ENCODE results near the gene HOXA1.

DNA sequence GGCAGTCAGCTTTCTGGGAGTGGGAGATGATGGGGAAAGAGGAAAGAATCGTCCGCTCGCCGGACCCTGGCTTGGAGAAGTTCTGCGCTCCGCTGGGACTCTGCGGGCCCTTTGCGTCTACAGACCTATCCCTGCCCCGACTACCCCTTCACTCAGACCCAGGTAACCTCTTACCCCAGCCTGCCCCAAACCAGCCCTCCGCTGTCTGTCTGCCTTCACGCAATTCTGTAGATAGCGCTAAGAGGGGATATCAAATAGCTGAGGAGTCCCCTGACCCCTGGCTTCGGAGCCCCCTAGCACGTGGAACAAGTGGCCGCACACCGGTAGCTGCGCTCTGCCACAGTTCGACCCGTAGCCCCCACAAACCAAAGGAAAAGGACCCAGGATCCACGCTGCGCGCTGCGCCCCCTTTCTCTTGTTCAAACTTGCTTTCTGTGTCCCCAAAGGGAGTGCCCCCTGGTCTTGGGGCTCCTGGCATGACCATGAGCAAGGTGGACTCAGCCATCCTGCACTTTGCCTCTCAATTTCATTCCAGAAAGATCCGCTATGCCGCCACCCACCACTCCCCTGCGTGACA lies 27.8 kb upstream of the HOXA1 start:
- TF ChIP-seq SP1 (IDR thresholded peaks at IDR 0.05) = no peak
- TF ChIP-seq, protein P1, sequence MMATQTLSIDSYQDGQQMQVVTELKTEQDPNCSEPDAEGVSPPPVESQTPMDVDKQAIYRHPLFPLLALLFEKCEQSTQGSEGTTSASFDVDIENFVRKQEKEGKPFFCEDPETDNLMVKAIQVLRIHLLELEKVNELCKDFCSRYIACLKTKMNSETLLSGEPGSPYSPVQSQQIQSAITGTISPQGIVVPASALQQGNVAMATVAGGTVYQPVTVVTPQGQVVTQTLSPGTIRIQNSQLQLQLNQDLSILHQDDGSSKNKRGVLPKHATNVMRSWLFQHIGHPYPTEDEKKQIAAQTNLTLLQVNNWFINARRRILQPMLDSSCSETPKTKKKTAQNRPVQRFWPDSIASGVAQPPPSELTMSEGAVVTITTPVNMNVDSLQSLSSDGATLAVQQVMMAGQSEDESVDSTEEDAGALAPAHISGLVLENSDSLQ (IDR thresholded peaks at IDR 0.05) = no peak
- no peak for TF ChIP-seq ELF4 (IDR thresholded peaks at IDR 0.05)
- TF ChIP-seq BHLHE40 (IDR thresholded peaks at IDR 0.05; ENCODE audit: borderline replicate concordance) = no peak
- TF ChIP-seq HDGF (IDR thresholded peaks at IDR 0.05; ENCODE audit: borderline replicate concordance) = no peak
- TF ChIP-seq ARNT (IDR thresholded peaks at IDR 0.05) = no peak
- no peak for TF ChIP-seq FOXM1 (IDR thresholded peaks at IDR 0.05; ENCODE audit: borderline replicate concordance)
- no peak for TF ChIP-seq SUZ12 (IDR thresholded peaks at IDR 0.05)
- no peak for TF ChIP-seq FOXK2 (IDR thresholded peaks at IDR 0.05)
- no peak for TF ChIP-seq L3MBTL2 (conservative IDR thresholded peaks at IDR 0.05)
